NCI-H748 treated with DMSO at 0.1 percent for 48 hours (cell line): ENCODE data around the gene P2RX4.
"Not testable (repeated sequence)": the region's sequence is repeated elsewhere in the genome, so short reads cannot be mapped to it uniquely, and the experiment has no call there.

Source experiments
- DNase-seq: peaks from one replicate; lab custom pipeline; 2025; lab: John Stamatoyannopoulos, UW

P2RX4 gene

GRCh38 chr12:121245031-121245430 lies 35.1 kb downstream of the P2RX4 start:
- DNase-seq = no peak

- no peak for DNase-seq
Observed at GRCh38 chr12:121245951-121246350, 36.0 kb downstream of the P2RX4 start.

GRCh38 chr12:121246893-121247557 lies 37.1 kb downstream of the P2RX4 start:
- DNase-seq = no peak

GRCh38 chr12:121248622-121249021 lies 38.7 kb downstream of the P2RX4 start:
- DNase-seq = no peak

- DNase-seq = no peak
Observed at GRCh38 chr12:121250359-121250758, 40.4 kb downstream of the P2RX4 start.

- no peak for DNase-seq
Observed at GRCh38 chr12:121251838-121252237, 41.9 kb downstream of the P2RX4 start.

GRCh38 chr12:121252712-121253345 lies 42.9 kb downstream of the P2RX4 start:
- DNase-seq = no peak

- no peak for DNase-seq
Observed at GRCh38 chr12:121253638-121254335, 43.9 kb downstream of the P2RX4 start.

- DNase-seq = no peak
Observed at GRCh38 chr12:121255433-121255832, 45.5 kb downstream of the P2RX4 start.

GRCh38 chr12:121257704-121258449 lies 47.9 kb downstream of the P2RX4 start:
- DNase-seq = not testable (repeated sequence)

- DNase-seq = no peak
Observed at GRCh38 chr12:121259074-121259473, 49.1 kb downstream of the P2RX4 start.

- no peak for DNase-seq
Observed at GRCh38 chr12:121260091-121260490, 50.2 kb downstream of the P2RX4 start.

GRCh38 chr12:121261398-121261797 lies 51.5 kb downstream of the P2RX4 start:
- DNase-seq = no peak

- DNase-seq = no peak
Observed at GRCh38 chr12:121263206-121263935, 53.4 kb downstream of the P2RX4 start.

GRCh38 chr12:121264135-121264534 lies 54.2 kb downstream of the P2RX4 start:
- no peak for DNase-seq

GRCh38 chr12:121264951-121265515 lies 55.1 kb downstream of the P2RX4 start:
- DNase-seq = no peak

GRCh38 chr12:121267822-121268221 lies 57.9 kb downstream of the P2RX4 start:
- no peak for DNase-seq

- no peak for DNase-seq
Observed at GRCh38 chr12:121273364-121273896, 63.5 kb downstream of the P2RX4 start.

GRCh38 chr12:121274036-121274763 lies 64.3 kb downstream of the P2RX4 start:
- DNase-seq = no peak

- DNase-seq = no peak
Observed at GRCh38 chr12:121277374-121277759, 67.4 kb downstream of the P2RX4 start.
